Adrenal gland (tissue), 12 donors: ENCODE data around the gene C1QC. TPM values are rescaled to one million over a fixed set of nuclear protein-coding genes. Genes with fewer than 3 reads are reported as not detected.

Experiments used
- DNase-seq, 7 donors: peaks; one replicate each; pipeline ENCODE4 v3.0.0-alpha.2; 2019 to 2020
- H3K27ac ChIP-seq, 5 donors: fragments of 200-600 bp; sonication (generic) in 4 of 5; 1 replicate in 3 of 5; 2 replicates in 2 of 5; pipeline versions ENCODE4 v1.5.1 to v1.8.0; 2016 to 2020; ENCODE audit warnings: mild to moderate bottlenecking in 1 of 5
- H3K27me3 ChIP-seq: fragments of 200-600 bp; 2 replicates; pipeline ENCODE4 v1.8.0; 2021
- H3K36me3 ChIP-seq, 2 donors: fragments of 200-600 bp; replicated peaks in 1 of 2; 1 replicate in 1 of 2; 2 replicates in 1 of 2; pipeline versions ENCODE4 v1.5.1 to v1.8.0; 2018 to 2022
- H3K4me1 ChIP-seq, 2 donors: fragments of 200-600 bp; replicated peaks in 1 of 2; 1 replicate in 1 of 2; 2 replicates in 1 of 2; pipeline versions ENCODE4 v1.5.1 to v1.8.0; 2018 to 2021
- H3K4me3 ChIP-seq, 4 donors: fragments of 200-600 bp; sonication (generic) in 3 of 4; one replicate each; pipeline ENCODE4 v1.5.1; 2016 to 2018
- H3K9me3 ChIP-seq, 3 donors: fragments of 200-600 bp; sonication (generic) in 1 of 3; replicated peaks in 1 of 3; 1 replicate in 2 of 3; 2 replicates in 1 of 3; pipeline versions ENCODE4 v1.5.1 to v1.8.0; 2016 to 2021
- CTCF ChIP-seq, 6 experiments: fragments of 450-650 bp in 4 of 6; fragments of 200-600 bp in 2 of 6; sonication (generic) in 1 of 6; IDR thresholded peaks; 1 replicate in 5 of 6; 2 replicates in 1 of 6; pipeline versions ENCODE4 v1.5.1 to v1.8.0; 2016 to 2021; ENCODE audit warnings: antibody characterized with exemption in 6 of 6, mild to moderate bottlenecking in 2 of 6, moderate library complexity in 1 of 6
- POLR2A ChIP-seq, 2 donors: fragments of 450-650 bp; IDR thresholded peaks; one replicate each; pipeline ENCODE4 v1.6.1; 2017; ENCODE audit warnings: antibody characterized with exemption in 2 of 2, mild to moderate bottlenecking in 2 of 2, moderate library complexity in 1 of 2
- whole genome bisulfite sequencing, 4 donors: extraction: QIAGEN DNeasy Blood & Tissue Kit in 2 of 4; methylation state at CpG; one replicate each; pipeline versions ENCODE4 v1.1.5 to v1.1.7; 2013 to 2017; 5-methylcytosine and 5-hydroxymethylcytosine counted together
- intact Hi-C, 2 donors: fragments of 100-400 bp; cut with DNase I; formaldehyde crosslinking; loops; one replicate each; pipeline versions ENCODE4 v1.14.1 to v1.15.0; 2022 to 2023
- polyA plus RNA-seq, 3 donors: library from polyadenylated mRNA; stranded (reverse); fragments of 200-250 nt in 2 of 3; fragments of 350-450 nt in 1 of 3; fragmentation: Illumina TruSeq in 1 of 3; extraction: RNeasy Lipid Tissue Mini Kit (QIAGEN cat#74804) in 1 of 3; gene quantifications; one replicate each; pipeline ENCODE4 v1.2.3, GENCODE V29; 2013 to 2014
- total RNA-seq, 9 donors: library from RNA; depleted of rRNA in 4 of 9; stranded (reverse); fragments of >200 nt in 4 of 9; fragments of 120-200 nt in 1 of 9; fragmentation: NEBNext Ultra II Directional in 1 of 9; extraction: Animal tissue kit (Norgen Biotek cat#: 25700) in 1 of 9; gene quantifications; one replicate each; pipeline versions ENCODE4 v1.1.0 to v1.2.4, GENCODE V29; 2013 to 2023
- donor health status: healthy with polysubstance abuse.
- donor health status: Bipolar disorder and iron deficiency.
- donor health status: DM: yes; HTN: yes; CAD: no.
- donor health status: DM: no; HTN: no; CAD: no.
- donor health status: DM: no; HTN: no; CAD: no.
- donor health status: DM: yes; HTN: yes; CAD: no.

The C1QC gene
- total and polyA plus RNA-seq, 12 donors, result 24.1 to 1,409 (median 450) TPM

DNA sequence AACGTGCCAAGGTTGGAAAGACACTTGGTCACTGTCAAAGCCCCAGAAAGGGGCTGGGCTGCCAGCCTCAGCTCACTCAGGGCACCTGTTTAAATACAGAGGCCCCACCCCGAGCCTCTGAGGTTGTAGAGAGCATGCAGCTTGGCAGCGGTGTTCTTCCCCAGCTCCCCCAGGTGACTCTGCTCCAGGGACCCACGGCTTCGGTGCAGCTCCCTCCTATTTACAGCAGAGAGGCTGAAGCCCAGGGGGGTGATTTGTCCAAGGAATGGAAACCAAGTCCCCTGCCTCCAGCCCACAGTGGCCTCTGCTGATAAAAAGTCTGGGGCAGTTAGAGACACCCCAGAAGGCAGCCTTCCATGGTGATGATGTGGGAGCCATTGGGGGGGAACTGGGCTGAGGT lies 16.1 kb upstream of the C1QC start:
- Histone ChIP-seq H3K4me1 (no peaks in the 10 kb centered on the region), H3K27ac (no peak overlapping the region), H3K36me3 (no peaks in the 10 kb centered on the region), H3K9me3 (no peaks in the 10 kb centered on the region), H3K4me3 (no peak overlapping the region), H3K27me3 (peaks cover 16% of the 10 kb centered on the region)
- WGBS, 4 donors, result 20 to 66% (median 64%) methylated on average over 1 to 5 of the region's 5 CpGs
- intact Hi-C loops, result no loop called here
- no peak for TF ChIP-seq CTCF (IDR thresholded peaks at IDR 0.05)
- TF ChIP-seq POLR2A (IDR thresholded peaks at IDR 0.05), result no peak
- no peak for DNase-seq

- Histone ChIP-seq H3K27me3 (peaks cover 11% of the 10 kb centered on the region), H3K4me3 (no peak overlapping the region), H3K36me3 (no peaks in the 10 kb centered on the region), H3K9me3 (no peaks in the 10 kb centered on the region), H3K27ac (no peak overlapping the region), H3K4me1 (no peaks in the 10 kb centered on the region)
- WGBS, 4 donors, result 47 to 50% (median 50%) methylated on average over 11 of the region's 11 CpGs
- TF ChIP-seq CTCF (IDR thresholded peaks at IDR 0.05) (no peak), POLR2A (IDR thresholded peaks at IDR 0.05) (no peak)
- intact Hi-C loops, result no loop called here
- DNase-seq, result no peak
Measured at GRCh38 chr1:22628698-22629444, 14.6 kb upstream of the C1QC start.

GRCh38 chr1:22629886-22630285 lies 13.5 kb upstream of the C1QC start:
- 45 to 65% (median 57%) methylated on average over 2 of the region's 2 CpGs for WGBS, 4 donors
- H3K27me3 ChIP-seq, result peaks cover 9% of the 10 kb centered on the region

More at GRCh38 chr1:22629886-22630285, 13.5 kb upstream of the C1QC start:
- no peaks in the 10 kb centered on the region for H3K36me3 ChIP-seq
- H3K9me3 ChIP-seq, result no peaks in the 10 kb centered on the region
- H3K27ac ChIP-seq, result no peak overlapping the region
- no peak for DNase-seq
- H3K4me3 ChIP-seq, result no peak overlapping the region
- H3K4me1 ChIP-seq, result no peaks in the 10 kb centered on the region
- TF ChIP-seq POLR2A (IDR thresholded peaks at IDR 0.05), result no peak
- TF ChIP-seq CTCF (IDR thresholded peaks at IDR 0.05), result no peak
- intact Hi-C loops, result no loop called here
